ENCODE results near the gene CEBPG.

Gene CEBPG

DNA sequence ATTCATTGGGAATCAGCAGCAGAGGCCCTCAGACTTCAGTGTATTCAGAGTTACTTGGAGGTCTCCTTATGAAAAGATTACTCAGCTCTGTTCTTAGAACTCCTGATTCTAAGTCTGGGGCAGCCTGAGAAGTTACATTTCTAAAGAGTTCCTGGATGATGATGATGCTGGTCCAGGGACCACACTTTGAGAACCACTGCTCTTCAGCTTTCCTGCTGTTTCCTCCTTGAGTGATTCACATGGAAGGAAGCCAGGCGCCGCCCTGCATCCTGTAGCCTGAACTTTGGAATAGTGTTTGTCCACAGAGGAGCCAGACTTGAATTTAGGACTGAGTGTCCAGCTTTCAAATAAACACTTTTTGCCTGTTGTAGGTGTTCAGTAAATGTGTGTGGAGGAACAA lies 2.9 kb downstream of the CEBPG start:
- TF ChIP-seq CTCF (conservative IDR thresholded peaks at IDR 0.05) = no peak

GRCh38 chr19:33376941-33377557 lies 3.5 kb downstream of the CEBPG start:
- H3K27ac ChIP-seq = no peak overlapping the region
- no peak for TF ChIP-seq CTCF (conservative IDR thresholded peaks at IDR 0.05)

More for the DNA sequence above, 2.9 kb downstream of the CEBPG start:
- H3K27ac ChIP-seq = no peak overlapping the region

DNA sequence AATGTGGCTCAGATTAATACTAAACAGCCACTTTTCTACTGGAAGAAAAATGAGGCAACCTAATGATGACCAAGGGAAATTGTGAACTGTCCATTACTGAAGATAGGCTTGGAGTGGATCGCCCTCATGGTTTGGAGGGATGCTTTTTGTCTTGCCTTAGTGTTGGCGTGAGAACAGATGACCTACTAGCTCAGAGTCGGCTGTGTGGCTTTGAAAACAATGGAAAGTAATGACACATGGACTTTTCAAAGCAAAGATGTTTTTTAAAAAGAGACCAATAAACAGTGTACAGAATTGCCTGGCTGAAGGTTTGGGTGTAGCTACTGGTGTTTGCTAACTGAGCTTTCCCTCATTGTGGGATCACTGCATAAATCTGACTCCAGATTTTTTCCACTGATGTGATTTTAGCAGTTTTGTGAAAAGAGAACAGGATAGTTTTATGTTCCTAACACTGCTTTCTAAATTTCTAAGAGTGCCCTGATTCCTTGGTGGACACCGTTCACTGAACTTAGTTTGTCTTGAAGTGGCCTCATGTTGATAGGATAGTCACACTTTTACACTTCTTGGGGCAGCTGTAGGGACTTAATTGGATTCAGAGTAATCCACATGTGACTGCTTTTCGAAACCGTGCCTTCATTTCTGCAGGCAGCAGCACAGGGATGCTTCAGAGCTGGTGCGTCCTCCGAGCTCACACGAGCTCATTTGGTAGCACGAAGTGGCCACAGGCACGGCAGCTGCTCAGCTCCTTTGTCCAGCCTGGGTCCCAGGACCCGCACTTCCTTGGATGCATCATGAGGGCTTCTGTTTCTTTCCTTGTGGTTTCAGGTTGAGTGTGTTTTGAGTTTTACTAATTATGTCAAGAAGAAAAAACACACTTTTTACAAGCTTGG lies 4.3 kb downstream of the CEBPG start:
- no peak for TF ChIP-seq CTCF (conservative IDR thresholded peaks at IDR 0.05)
- no peak overlapping the region for H3K27ac ChIP-seq

DNA sequence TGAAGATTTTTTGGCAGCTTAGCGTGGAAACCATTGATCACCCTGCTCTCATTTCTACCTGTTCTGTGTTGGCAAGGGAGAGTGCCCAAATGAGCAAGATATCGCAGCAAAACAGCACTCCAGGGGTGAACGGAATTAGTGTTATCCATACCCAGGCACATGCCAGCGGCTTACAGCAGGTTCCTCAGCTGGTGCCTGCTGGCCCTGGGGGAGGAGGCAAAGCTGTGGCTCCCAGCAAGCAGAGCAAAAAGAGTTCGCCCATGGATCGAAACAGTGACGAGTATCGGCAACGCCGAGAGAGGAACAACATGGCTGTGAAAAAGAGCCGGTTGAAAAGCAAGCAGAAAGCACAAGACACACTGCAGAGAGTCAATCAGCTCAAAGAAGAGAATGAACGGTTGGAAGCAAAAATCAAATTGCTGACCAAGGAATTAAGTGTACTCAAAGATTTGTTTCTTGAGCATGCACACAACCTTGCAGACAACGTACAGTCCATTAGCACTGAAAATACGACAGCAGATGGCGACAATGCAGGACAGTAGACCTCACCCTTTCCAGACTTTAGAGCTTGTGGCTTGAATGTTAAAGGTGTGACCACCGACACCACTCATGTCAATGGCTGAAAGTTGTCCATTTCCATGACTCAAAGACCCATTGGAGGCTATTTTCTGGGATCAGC lies 5.8 kb downstream of the CEBPG start:
- TF ChIP-seq CTCF (conservative IDR thresholded peaks at IDR 0.05) = no peak
- no peak overlapping the region for H3K27ac ChIP-seq

DNA sequence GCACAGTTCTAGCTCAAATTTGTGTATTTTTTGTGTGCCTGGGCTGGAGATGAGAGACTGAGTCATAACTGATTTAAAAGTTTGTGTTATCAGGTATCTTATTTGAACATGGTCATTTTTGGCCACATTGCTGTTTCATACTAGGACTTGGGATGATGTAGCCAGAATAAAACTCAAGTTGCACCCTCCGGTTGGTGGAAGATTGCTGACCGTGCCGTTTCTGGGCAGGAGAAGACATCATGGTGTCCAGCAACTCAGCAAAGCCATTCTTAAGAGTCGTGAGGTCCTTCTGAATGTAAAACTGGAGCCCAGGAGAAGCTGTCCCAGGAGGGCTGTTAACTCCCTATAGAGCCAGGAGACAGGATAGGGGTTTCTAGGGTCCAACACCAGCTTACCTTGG lies 7.6 kb downstream of the CEBPG start:
- no peak for TF ChIP-seq CTCF (conservative IDR thresholded peaks at IDR 0.05)
- H3K27ac ChIP-seq = no peak overlapping the region

- no peak for TF ChIP-seq CTCF (conservative IDR thresholded peaks at IDR 0.05)
- H3K27ac ChIP-seq = no peak overlapping the region
Observed at GRCh38 chr19:33382006-33382405, 8.5 kb downstream of the CEBPG start.

DNA sequence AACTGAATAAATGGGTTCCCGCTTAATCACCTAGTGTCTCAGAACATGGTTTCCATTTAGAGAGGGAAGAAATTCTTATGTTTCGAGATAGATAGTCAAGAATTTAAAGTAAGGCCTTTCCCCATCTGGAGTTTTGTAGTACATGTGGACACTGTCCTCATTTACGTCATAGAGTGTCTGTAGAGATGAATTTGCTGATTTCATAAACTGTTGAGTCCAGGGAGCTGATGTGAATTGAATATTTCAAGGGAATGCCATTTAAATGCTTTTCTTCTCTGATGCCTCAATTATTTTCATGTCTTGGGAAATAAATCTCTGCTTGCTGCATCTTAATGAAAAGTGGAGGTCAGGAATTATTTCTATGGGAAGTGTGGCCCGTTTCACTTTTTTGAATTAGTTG lies 9.5 kb downstream of the CEBPG start:
- no peak overlapping the region for H3K27ac ChIP-seq
- no peak for TF ChIP-seq CTCF (conservative IDR thresholded peaks at IDR 0.05)

Measured in VCaP (cell line).